Measurements from ENCODE around the gene NRCAM.

DNA sequence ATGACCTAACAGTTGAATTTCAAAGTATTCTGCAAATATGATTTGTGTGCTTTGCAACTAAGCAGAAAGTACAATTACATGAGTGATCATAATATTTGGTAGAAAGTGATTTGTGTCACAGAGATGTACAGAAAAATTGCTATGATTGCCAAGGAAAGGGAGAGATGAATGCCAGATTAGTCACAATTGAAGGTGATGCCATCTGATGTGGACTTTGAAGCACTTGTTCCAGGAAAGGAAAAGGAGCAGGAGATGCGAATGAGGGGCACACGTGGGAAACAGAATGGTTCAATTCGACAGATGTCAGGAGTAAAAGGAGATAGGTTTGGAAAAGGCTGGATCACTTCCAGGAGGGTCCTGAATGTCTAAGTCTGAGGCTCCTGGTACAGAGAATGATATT is 173.0 kb downstream of the NRCAM start:
- TF ChIP-seq KDM5B (CRISPR knock-in tag; IDR thresholded peaks at IDR 0.05; ENCODE audit: borderline replicate concordance) (no peak), CREB1 (IDR thresholded peaks at IDR 0.05) (no peak), CREB1 (CRISPR knock-in tag; IDR thresholded peaks at IDR 0.05) (no peak)
- TF ChIP-seq, protein P1, sequence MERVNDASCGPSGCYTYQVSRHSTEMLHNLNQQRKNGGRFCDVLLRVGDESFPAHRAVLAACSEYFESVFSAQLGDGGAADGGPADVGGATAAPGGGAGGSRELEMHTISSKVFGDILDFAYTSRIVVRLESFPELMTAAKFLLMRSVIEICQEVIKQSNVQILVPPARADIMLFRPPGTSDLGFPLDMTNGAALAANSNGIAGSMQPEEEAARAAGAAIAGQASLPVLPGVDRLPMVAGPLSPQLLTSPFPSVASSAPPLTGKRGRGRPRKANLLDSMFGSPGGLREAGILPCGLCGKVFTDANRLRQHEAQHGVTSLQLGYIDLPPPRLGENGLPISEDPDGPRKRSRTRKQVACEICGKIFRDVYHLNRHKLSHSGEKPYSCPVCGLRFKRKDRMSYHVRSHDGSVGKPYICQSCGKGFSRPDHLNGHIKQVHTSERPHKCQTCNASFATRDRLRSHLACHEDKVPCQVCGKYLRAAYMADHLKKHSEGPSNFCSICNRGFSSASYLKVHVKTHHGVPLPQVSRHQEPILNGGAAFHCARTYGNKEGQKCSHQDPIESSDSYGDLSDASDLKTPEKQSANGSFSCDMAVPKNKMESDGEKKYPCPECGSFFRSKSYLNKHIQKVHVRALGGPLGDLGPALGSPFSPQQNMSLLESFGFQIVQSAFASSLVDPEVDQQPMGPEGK (CRISPR knock-in tag; IDR thresholded peaks at IDR 0.05), result no peak

All from HepG2 (cell line).